HUES48 (cell line): ENCODE data around the gene HABP2.

ENCODE experiments used
- H3K27ac ChIP-seq: one replicate; pipeline ENCODE4 v1.7.0; 2013; ENCODE audit warnings: low read depth, low read length, inconsistent platforms
- H3K27me3 ChIP-seq: 2 replicates; pipeline ENCODE4 v1.6.1; 2013; ENCODE audit warnings: mild to moderate bottlenecking, low read length; ENCODE audit not compliant: control insufficient read depth, insufficient read depth
- H3K36me3 ChIP-seq: 2 replicates; pipeline ENCODE4 v1.6.1; 2013; ENCODE audit warnings: low read length; ENCODE audit not compliant: control insufficient read depth, insufficient read depth
- H3K4me1 ChIP-seq: 2 replicates; pipeline ENCODE4 v1.6.1; 2013; ENCODE audit warnings: mild to moderate bottlenecking, low read length; ENCODE audit not compliant: control insufficient read depth, insufficient read depth
- H3K4me3 ChIP-seq: 2 replicates; pipeline ENCODE4 v1.5.1; 2013; ENCODE audit warnings: mild to moderate bottlenecking, low read depth, low read length
- H3K9ac ChIP-seq: 2 replicates; pipeline ENCODE4 v1.6.1; 2013; ENCODE audit warnings: mild to moderate bottlenecking, low read depth, low read length, moderate library complexity
- H3K9me3 ChIP-seq: 2 replicates; pipeline ENCODE4 v1.6.1; 2013; ENCODE audit warnings: low read length; ENCODE audit not compliant: control insufficient read depth, insufficient read depth

HABP2 gene

DNA sequence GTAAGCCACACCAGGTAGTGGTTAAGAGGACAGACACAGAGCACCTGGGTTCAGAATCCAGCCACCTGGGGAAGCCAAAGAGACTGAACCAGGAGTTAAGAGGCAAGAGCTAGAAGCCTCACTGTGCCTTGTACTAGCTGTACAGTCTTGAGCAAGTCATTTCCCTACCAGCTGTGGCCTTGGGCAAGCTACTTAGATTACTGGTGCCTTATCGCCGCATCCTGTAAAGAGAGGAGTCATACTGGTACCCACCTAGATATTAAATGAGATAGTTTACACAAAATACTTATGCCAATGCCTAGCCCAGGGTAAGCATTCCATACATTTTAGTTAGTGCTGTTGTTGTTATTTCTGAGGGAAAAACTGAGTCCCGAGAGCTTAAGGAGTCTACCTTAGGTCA, 47.7 kb downstream of the HABP2 start:
- no peak overlapping the region for H3K9ac ChIP-seq
- no peak overlapping the region for H3K4me3 ChIP-seq
- no peaks in the 10 kb centered on the region for H3K9me3 ChIP-seq
- H3K36me3 ChIP-seq, result no peaks in the 10 kb centered on the region
- H3K27ac ChIP-seq, result no peak overlapping the region
- H3K4me1 ChIP-seq, result no peaks in the 10 kb centered on the region
- H3K27me3 ChIP-seq, result no peaks in the 10 kb centered on the region

DNA sequence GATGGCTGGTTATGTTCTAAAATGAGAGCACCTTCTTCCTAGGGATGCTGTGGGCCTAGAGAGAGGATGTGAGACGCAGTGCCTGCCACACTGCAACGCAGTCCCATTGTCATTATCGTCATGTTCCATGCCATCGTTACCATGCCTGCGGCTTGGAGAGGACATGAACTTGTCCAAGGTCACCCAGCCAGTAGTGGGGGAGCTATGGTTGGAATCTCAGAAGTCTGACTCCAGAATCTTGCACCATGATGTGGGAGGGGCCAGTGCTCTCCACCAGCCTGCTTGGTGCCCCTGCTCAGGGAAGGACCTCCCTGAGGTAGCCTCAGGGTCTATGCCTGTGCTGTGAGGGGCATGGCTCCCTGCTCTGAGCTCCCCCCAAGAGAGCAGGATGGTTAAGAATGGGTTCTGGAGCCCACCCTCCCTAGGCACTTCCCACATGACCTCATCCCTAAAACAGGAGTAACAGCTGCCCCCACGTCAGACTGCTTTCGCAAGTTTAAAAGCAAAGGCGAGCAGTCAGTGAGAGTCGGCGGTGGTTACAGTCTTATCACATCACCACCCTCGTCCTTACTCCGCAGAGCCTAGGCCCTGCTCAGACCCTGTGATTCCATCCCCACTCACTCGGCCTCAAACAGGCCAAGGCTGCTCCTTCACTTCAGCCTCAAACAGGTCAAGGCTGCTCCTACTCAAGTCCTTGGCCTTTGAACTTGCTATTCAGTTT, 50.4 kb downstream of the HABP2 start:
- Histone ChIP-seq H3K4me3 (no peak overlapping the region), H3K9me3 (no peaks in the 10 kb centered on the region), H3K9ac (no peak overlapping the region)

DNA sequence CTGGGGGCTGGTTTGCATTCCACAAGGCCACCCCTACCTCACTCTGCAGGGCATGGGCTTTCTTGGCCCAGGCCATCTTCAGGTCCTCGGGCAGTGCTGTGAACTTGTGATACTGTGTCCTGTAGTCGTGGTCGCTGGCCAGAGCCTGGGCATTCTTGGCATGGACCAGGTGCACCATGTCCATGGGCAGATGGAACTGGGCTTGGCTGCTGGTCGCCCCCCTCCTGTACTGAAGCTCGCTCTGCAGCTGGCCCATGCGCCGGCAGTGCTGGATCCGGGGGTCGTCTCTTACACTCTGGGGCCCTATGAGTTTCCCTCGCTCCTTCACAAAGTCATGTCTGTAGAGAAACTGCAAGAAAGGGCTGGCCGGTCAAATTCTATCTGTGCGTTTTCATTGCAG, 51.7 kb downstream of the HABP2 start:
- no peaks in the 10 kb centered on the region for H3K9me3 ChIP-seq
- H3K27me3 ChIP-seq, result no peaks in the 10 kb centered on the region
- no peak overlapping the region for H3K27ac ChIP-seq

More for the DNA sequence above, 50.4 kb downstream of the HABP2 start:
- H3K4me1 ChIP-seq, result no peaks in the 10 kb centered on the region
- no peaks in the 10 kb centered on the region for H3K36me3 ChIP-seq
- no peaks in the 10 kb centered on the region for H3K27me3 ChIP-seq
- H3K27ac ChIP-seq, result no peak overlapping the region

DNA sequence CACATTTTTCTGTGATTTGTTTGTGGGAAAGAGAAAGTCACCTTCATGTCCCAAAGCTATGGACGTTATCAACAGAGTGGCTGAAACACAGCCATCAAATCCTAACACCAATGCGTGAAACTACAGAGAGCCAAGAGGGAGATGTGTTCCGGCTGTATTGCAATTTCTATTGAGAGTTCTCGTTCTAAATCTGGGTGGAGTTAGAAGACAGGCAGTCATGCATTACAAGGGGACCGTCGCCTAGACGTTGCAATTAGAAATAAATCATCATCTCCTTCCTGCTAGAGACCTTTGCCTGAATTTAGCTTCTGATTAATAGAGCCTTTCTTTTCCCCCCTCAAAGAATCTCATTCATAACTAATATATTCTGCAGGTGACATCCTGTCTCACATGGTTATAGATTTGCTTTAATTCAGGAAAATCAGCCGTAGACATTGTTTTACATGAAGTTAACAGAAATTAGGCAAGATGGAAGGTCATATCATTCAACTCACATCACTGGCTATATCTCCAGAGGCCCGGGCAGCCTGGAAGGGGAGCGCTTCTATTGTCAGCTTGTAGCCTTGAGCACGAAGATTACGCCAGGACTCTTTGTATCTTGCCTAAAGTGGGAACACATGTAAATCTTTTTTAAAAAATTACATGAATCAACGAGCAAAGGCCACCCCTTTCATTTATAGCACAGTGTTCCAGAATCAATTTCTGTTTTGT, 52.6 kb downstream of the HABP2 start:
- Histone ChIP-seq H3K9me3 (no peaks in the 10 kb centered on the region), H3K27ac (no peak overlapping the region), H3K9ac (no peak overlapping the region), H3K36me3 (no peaks in the 10 kb centered on the region), H3K27me3 (no peaks in the 10 kb centered on the region), H3K4me1 (no peaks in the 10 kb centered on the region), H3K4me3 (no peak overlapping the region)

More for the DNA sequence above, 51.7 kb downstream of the HABP2 start:
- H3K9ac ChIP-seq, result no peak overlapping the region
- no peaks in the 10 kb centered on the region for H3K4me1 ChIP-seq
- H3K4me3 ChIP-seq, result no peak overlapping the region
- no peaks in the 10 kb centered on the region for H3K36me3 ChIP-seq

DNA sequence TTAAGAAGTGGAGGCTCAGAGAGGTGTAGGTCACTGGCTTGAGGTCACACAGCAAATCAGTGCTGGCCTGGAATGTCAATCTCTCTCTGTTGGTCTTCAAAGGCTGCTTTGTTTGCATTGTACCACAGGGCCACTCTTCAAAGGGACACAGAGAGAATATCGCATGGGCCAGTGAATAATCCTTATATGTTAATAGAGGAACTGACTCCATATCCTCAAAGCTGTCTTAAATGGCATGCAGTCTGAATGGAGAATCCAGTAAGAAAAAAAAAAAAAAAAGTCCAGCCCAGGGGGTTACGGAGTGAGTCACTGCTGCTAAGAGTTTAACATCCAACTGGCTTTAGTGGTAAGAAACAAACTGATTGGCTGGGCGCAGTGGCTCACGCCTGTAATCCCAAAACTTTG, 56.9 kb downstream of the HABP2 start:
- H3K27ac ChIP-seq, result no peak overlapping the region
- peaks cover 22% of the 10 kb centered on the region for H3K27me3 ChIP-seq

DNA sequence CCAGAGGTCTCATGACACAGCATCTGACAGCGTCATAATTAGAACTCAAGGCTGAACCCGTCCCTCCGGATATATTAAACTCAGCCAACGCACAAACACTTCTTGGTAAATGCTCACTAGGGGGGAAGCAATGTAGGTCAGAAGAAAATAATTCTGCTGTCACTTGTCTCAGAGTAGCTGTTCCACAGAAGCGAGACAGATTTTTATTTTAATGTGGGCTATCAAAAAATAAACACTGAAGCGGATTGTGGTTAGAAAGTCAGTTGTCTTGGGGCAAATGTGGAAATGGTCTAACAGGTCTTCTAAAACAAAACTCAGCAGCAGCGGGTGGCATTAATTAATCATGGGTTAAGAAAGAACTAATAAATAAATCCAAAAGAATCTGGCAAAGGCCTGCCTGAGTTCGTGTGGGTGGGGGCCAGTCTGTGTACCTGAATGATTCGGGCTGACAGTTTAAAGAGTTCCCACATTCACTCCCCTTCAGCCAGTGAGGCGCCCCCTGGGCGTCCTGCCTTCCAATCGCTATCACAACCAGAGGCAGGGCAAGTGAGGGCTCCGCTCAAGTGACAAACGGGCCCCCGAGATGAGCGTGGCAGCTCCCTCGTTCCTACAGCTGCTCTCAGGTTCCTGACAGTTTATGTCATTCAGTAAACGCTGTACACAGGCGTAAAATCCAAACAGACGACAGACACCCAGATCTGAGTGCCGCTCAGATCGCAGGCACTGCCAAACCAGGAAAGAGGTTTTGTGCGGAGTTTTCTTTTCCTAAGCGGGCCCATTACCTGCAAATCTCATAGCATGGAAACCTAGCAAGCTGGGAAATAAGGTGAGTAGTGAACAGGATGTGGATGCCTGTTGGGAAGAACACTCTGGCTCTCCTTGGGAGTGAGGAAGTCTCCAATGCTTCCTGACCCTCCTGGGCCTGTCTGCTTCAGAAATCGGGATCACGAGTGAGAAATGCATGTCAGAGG, 58.1 kb downstream of the HABP2 start:
- Histone ChIP-seq H3K4me3 (no peak overlapping the region), H3K9me3 (no peaks in the 10 kb centered on the region), H3K27ac (no peak overlapping the region), H3K9ac (no peak overlapping the region), H3K27me3 (peaks cover 24% of the 10 kb centered on the region), H3K4me1 (peaks cover 25% of the 10 kb centered on the region), H3K36me3 (no peaks in the 10 kb centered on the region)

More for the DNA sequence above, 56.9 kb downstream of the HABP2 start:
- Histone ChIP-seq H3K4me3 (no peak overlapping the region), H3K9ac (no peak overlapping the region), H3K9me3 (no peaks in the 10 kb centered on the region), H3K4me1 (peaks cover 15% of the 10 kb centered on the region), H3K36me3 (no peaks in the 10 kb centered on the region)

DNA sequence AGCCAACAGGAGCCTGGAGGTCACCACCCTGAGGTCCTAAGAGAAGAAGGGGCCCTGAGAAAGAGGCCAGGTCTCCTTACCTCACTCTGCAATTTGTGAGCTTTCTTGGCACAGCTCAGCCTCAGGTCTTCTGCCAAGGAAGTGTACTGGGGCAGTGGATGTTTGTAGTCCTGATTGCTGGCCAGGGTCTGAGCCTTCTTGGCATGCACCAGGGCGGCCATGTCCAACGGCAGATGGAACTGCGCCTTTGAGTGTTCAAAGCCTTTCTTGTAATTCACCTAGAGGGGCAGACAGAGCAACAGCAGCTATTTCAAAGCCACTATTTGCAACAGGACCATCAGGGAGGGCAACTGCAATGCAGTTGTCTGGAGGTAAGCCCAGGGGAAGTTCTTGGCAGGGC, 59.3 kb downstream of the HABP2 start:
- peaks cover 24% of the 10 kb centered on the region for H3K27me3 ChIP-seq
- no peaks in the 10 kb centered on the region for H3K9me3 ChIP-seq
- H3K4me3 ChIP-seq, result no peak overlapping the region
- no peak overlapping the region for H3K27ac ChIP-seq
- H3K9ac ChIP-seq, result no peak overlapping the region
- no peaks in the 10 kb centered on the region for H3K36me3 ChIP-seq
- H3K4me1 ChIP-seq, result peaks cover 37% of the 10 kb centered on the region

DNA sequence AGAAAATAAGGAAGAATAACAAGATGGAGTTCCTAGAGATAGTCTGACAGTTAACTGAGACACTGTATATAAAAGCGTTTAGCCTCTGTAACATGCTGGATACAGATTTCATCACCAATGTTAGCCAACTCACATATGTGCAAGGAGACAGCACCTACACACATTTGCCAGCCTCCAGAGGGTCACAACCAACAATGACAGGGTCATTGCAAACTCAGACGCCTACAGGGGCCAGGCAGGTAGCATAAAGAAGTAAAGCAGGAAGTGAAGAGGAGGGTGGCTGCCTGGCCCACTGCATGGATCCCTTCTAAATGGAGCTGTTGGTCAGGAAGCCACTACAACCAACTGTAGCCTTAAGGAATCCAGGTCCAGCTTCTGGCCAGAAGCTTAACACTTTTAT, 60.6 kb downstream of the HABP2 start:
- Histone ChIP-seq H3K4me1 (peaks cover 46% of the 10 kb centered on the region), H3K36me3 (no peaks in the 10 kb centered on the region), H3K4me3 (no peak overlapping the region), H3K9me3 (no peaks in the 10 kb centered on the region), H3K27ac (no peak overlapping the region), H3K9ac (no peak overlapping the region), H3K27me3 (peaks cover 24% of the 10 kb centered on the region)

DNA sequence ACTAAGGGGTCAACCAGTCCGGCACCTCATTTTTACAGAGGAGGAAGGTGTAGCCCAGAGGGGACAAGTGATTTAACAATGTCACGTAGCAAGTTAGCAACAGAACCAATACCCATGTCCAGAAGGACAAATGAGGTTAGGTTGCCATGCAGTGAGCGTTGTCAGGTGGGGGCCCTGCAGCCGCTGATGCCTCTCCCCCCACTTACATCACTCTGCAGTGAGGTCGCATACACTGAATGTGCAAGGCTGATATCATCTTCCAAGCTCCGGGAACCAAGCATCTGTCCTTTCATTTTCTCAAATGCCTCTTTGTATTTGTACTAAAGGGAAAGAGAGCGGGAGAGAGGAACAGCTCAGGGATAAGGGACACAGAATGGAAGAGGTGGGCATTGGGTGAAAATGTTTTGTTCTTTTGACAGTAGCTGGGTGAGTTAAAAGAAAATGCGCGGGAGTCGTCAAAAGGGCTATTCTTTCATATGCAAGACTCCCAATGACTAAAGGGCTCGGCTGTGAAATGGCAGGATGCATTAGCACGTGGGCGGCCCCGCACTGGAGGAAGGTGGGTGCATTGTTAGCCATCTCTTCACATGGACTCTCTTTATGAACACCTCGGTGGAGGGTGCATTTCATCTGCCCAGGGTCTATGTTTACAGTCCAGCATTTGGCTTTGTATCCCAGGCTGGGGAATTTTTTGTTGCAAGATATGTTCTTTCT, 61.3 kb downstream of the HABP2 start:
- Histone ChIP-seq H3K9ac (no peak overlapping the region), H3K27ac (peak overlapping the region; percentile 67), H3K4me1 (peaks cover 46% of the 10 kb centered on the region), H3K9me3 (no peaks in the 10 kb centered on the region), H3K4me3 (no peak overlapping the region), H3K27me3 (peaks cover 24% of the 10 kb centered on the region), H3K36me3 (no peaks in the 10 kb centered on the region)

DNA sequence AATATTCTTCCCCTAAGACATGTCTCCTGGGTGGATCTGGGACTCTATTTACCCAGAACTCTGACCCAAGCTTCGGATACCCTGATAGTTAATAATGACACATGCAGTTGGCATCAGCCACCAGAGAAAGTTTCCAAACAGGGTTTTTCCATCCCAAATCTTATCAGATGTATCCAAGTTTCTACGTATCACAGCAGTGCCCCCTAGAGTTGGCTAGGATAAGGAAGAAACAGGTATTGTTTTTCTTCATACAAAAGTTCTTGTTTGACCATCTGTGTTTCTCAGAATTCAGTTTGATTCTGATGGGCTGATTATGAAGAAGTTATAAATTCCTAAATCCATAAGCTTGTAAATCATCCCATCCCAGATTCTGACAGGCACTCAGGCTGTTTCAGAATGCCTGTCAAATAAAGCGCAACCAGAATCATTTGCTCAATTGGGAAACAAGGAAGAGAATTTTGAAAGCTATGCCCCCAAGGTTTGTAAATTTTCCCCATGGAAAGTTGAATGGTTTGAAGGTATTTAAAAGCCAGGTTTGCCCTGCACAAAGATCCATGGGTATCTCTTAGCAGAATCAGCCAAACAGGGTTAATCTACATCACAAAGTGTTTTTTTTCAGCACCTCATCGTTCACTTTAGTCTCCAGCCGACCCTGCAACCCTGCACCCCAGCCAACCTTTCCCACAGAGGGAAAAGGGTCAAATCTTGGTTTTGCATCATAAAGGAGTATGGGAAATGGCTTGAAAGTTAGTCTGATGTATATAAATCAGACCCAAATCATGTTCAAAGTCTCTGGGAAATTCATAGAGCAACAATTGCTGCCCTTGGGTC, 63.6 kb downstream of the HABP2 start:
- Histone ChIP-seq H3K4me1 (peaks cover 56% of the 10 kb centered on the region), H3K36me3 (no peaks in the 10 kb centered on the region), H3K27me3 (peaks cover 20% of the 10 kb centered on the region), H3K9me3 (no peaks in the 10 kb centered on the region), H3K9ac (no peak overlapping the region), H3K27ac (peak overlapping the region; percentile 87), H3K4me3 (peak overlapping the region; percentile 36)
